Measurements from ENCODE around the gene ANO2.

Gene ANO2

DNA sequence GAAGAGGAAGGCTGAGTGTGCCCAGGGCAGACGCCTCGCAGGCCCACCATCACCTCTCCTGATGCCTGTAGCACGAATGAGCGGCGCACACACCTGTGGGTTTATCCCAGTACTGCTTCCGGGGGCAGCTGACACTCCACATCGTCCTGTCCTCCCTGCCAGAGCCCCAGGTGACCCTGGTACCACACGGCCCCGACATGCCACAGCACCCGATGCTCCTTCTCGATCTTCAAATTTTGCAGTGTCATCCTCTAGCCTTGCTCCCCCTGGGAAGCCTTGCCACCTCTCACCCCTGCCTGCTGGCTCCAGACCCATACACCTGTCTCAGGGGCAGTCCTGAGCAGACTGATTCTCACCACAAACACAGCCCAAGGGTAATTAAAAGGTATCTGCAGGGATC is 40.6 kb downstream of the ANO2 start:
- no peak overlapping the region for H3K4me3 ChIP-seq (ENCODE audit: low read depth, low read length)
- no peak for TF ChIP-seq CTCF (IDR thresholded peaks at IDR 0.05; ENCODE audit: insufficient read depth, low read depth, low read length, missing control alignments)
- DNase-seq (ENCODE audit: low read depth): no peak

GRCh38 chr12:5902736-5903135 is 42.3 kb downstream of the ANO2 start:
- TF ChIP-seq CTCF (IDR thresholded peaks at IDR 0.05; ENCODE audit: insufficient read depth, low read depth, low read length, missing control alignments): no peak
- no peak for DNase-seq (ENCODE audit: low read depth)
- no peak overlapping the region for H3K4me3 ChIP-seq (ENCODE audit: low read depth, low read length)

DNA sequence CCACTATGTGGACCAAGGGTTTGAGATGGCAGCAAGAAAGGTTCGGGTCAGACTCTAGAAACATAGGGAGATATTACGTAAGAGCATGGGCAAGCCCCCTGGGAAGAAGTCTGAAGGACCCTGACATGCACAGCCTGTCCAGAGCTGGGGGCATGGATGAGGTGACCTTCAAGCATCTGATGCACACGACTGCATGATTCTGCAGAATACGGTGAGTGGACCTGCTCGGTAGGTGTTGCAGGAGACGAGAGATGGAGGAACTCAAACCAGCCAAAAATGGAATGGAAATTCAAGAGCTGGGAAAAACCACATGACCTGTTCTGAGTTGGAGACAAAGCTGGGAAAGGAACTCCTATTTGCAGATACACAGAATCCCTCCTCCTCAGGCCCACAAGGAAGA is 43.6 kb downstream of the ANO2 start:
- TF ChIP-seq CTCF (IDR thresholded peaks at IDR 0.05; ENCODE audit: insufficient read depth, low read depth, low read length, missing control alignments): no peak
- no peak for DNase-seq (ENCODE audit: low read depth)
- no peak overlapping the region for H3K4me3 ChIP-seq (ENCODE audit: low read depth, low read length)

- DNase-seq (ENCODE audit: low read depth): no peak
- no peak for TF ChIP-seq CTCF (IDR thresholded peaks at IDR 0.05; ENCODE audit: insufficient read depth, low read depth, low read length, missing control alignments)
- no peak overlapping the region for H3K4me3 ChIP-seq (ENCODE audit: low read depth, low read length)
Measured at GRCh38 chr12:5900533-5901205, 44.4 kb downstream of the ANO2 start.

GRCh38 chr12:5900076-5900475 is 45.0 kb downstream of the ANO2 start:
- no peak overlapping the region for H3K4me3 ChIP-seq (ENCODE audit: low read depth, low read length)
- no peak for TF ChIP-seq CTCF (IDR thresholded peaks at IDR 0.05; ENCODE audit: insufficient read depth, low read depth, low read length, missing control alignments)
- no peak for DNase-seq (ENCODE audit: low read depth)

DNA sequence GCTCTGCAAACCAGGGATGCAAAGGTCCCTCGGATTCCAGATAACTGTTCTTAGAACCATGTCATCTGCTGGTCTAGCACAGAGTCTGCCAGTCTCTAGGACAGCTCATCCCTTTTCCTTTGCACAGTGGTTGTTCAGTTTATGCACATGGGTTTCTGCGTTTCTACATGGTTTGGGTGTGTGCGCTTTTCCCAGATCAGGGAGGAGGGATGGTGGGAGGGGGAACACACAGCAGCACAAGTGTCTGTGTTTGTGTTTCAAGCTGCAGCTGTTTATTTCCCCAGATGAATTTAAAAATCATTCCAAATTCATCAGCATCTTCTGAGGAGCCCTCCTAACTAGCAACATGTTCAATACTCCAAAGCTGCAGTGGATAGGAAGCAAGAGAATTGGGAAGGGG is 45.4 kb downstream of the ANO2 start:
- TF ChIP-seq CTCF (IDR thresholded peaks at IDR 0.05; ENCODE audit: insufficient read depth, low read depth, low read length, missing control alignments): no peak
- H3K4me3 ChIP-seq (ENCODE audit: low read depth, low read length): no peak overlapping the region
- DNase-seq (ENCODE audit: low read depth): no peak

DNA sequence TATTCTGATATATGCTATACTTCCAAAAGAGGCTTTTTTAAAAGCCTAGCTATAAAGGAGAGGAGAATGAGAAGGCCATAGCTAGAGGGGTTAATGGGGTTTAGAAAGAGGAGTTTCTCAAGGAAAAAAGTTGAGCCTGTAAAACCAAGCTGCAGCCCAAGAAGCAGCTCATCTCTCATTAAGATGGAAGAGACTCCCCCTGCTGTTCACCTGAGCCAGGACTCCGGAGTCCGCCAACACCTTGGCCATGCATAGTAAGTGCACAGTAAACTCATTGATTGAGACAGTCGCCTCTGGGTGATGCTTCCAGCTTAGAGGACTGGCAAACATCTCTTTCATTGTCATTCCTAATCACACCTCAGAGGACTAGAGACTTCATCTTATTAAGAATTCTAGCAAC is 46.2 kb downstream of the ANO2 start:
- DNase-seq (ENCODE audit: low read depth): no peak
- no peak for TF ChIP-seq CTCF (IDR thresholded peaks at IDR 0.05; ENCODE audit: insufficient read depth, low read depth, low read length, missing control alignments)
- H3K4me3 ChIP-seq (ENCODE audit: low read depth, low read length): no peak overlapping the region

All from GM12865 (cell line).